Measurements from ENCODE around the gene MRC1. TPM values are rescaled to one million over a fixed set of nuclear protein-coding genes. Genes with fewer than 3 reads are reported as not detected.
A peak's percentile ranks its signal among the peaks of the same experiment; 100 is the strongest.

The MRC1 gene
- total RNA-seq (2022) (0.05 TPM in 2 replicates), Bru-seq, nascent RNA (percentile 18 among the genes with signal in this experiment), BruChase-seq, experiment 1, labeled RNA remaining after a 2-hour chase (percentile 26 among the genes with signal in this experiment), BruChase-seq, experiment 2, labeled RNA remaining after a 6-hour chase (percentile 24 among the genes with signal in this experiment)
- long read RNA-seq = 0 reads

DNA sequence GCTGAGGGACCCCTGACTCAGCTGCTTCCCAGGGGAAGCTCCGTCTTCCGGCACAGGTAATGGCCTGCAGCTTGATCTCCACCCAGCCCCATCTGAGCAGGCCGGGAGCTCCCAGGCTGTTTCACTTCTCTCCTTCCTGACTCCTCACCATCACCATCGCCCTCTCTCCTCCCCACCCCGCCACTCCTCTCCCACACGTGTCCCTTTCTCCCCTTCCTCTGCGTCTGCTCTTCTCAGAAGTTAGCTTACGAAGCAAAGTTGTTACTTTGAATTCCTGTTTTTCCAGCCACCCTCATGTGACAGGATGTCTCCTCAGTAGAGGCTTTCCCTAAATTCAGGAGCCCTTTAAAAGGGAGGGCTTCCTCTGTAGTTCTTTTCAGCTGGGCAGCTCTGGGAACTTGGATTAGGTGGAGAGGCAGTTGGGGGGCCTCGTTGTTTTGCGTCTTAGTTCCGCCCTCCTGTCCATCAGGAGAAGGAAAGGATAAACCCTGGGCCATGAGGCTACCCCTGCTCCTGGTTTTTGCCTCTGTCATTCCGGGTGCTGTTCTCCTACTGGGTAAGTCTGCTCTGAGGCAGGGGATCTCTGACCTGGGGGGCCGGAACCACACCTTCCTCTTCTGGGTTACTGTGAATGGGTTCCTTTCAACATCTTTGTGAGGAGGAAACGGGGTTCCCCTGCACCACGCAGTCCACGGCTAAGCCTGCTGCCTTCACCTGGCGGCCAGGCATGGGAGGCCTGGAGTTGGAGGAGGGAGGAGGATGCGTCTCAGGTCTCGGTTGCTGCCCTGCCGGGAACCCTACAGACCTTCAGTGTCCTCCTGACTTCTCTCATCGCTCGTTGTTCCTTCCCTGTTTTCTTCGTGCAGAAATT is at the start of gene MRC1:
MRC1 (plus strand) TSS at position 378 of the 871 bp plus-strand sequence; CDS start at position 496, 118 bp downstream.
- no peaks in the 10 kb centered on the region for H3K36me3 ChIP-seq (ENCODE audit: control insufficient read depth, insufficient read depth, low read length)
- DNase-seq = no peak
- no TSS peak for BruUV-seq (replicated peaks)
- H3K27me3 ChIP-seq (replicated peaks; ENCODE audit: control insufficient read depth, insufficient read depth, low read length) = no peaks in the 10 kb centered on the region
- H3K4me3 Mint-ChIP-seq (ENCODE audit: unreplicated experiment) = no peak within 1 kb of the TSS
- H3K4me1 Mint-ChIP-seq (ENCODE audit: low read depth, unreplicated experiment) = peaks cover 10% of the 10 kb centered on the region
- no peaks in the 10 kb centered on the region for H3K9me3 Mint-ChIP-seq (ENCODE audit: unreplicated experiment)
- CTCF ChIA-PET = no interaction called here
- H3K27me3 Mint-ChIP-seq (ENCODE audit: insufficient read depth, unreplicated experiment) = no peaks in the 10 kb centered on the region
- no peaks in the 10 kb centered on the region for H3K36me3 Mint-ChIP-seq (ENCODE audit: insufficient read depth, unreplicated experiment)
- intact Hi-C loops (cut with micrococcal nuclease; ENCODE audit: unreplicated experiment) = no loop called here
- H3K4me1 ChIP-seq = no peaks in the 10 kb centered on the region
- no peaks in the 10 kb centered on the region for H3K9me3 ChIP-seq
- no peak within 1 kb of the TSS for H3K27ac Mint-ChIP-seq (ENCODE audit: unreplicated experiment)
- TF ChIP-seq, protein P1, sequence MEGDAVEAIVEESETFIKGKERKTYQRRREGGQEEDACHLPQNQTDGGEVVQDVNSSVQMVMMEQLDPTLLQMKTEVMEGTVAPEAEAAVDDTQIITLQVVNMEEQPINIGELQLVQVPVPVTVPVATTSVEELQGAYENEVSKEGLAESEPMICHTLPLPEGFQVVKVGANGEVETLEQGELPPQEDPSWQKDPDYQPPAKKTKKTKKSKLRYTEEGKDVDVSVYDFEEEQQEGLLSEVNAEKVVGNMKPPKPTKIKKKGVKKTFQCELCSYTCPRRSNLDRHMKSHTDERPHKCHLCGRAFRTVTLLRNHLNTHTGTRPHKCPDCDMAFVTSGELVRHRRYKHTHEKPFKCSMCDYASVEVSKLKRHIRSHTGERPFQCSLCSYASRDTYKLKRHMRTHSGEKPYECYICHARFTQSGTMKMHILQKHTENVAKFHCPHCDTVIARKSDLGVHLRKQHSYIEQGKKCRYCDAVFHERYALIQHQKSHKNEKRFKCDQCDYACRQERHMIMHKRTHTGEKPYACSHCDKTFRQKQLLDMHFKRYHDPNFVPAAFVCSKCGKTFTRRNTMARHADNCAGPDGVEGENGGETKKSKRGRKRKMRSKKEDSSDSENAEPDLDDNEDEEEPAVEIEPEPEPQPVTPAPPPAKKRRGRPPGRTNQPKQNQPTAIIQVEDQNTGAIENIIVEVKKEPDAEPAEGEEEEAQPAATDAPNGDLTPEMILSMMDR (IDR thresholded peaks at IDR 0.05; ENCODE audit: insufficient read depth in 1 of 2, low read depth in 1 of 2, low read length in 1 of 2, severe bottlenecking in 1 of 2, unreplicated experiment in 1 of 2) = no peak
- POLR2A ChIA-PET = no interaction called here
- no peak within 1 kb of the TSS for H3K4me3 ChIP-seq (ENCODE audit: low read depth, low read length)

DNA sequence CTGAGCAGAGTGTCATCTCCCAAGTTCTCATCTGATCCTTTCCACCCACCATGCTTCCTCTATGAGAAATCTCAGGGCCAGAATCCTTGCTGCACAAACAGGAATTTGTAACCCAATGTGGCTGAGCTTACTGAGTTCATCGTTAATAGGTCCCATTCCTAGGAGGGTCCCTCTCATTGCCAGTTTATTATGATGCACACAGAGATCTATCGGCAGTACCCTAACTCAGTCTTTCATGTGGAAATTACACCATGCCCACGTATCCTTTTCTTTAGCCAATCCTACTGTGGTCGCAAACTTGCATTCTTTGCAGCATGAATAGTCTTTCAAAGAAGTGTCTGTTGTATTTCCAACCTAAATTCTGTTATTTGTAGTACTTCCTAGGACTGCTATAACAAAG is 45.0 kb upstream of the MRC1 start:
- no peaks in the 10 kb centered on the region for H3K36me3 ChIP-seq (ENCODE audit: control insufficient read depth, insufficient read depth, low read length)
- H3K9me3 Mint-ChIP-seq (ENCODE audit: unreplicated experiment) = no peaks in the 10 kb centered on the region
- ChIA-PET CTCF (no interaction called here), POLR2A (no interaction called here)
- H3K27me3 ChIP-seq (replicated peaks; ENCODE audit: control insufficient read depth, insufficient read depth, low read length) = no peaks in the 10 kb centered on the region
- no peaks in the 10 kb centered on the region for H3K4me1 ChIP-seq
- BruUV-seq (replicated peaks) = no TSS peak
- no peak overlapping the region for H3K4me3 Mint-ChIP-seq (ENCODE audit: unreplicated experiment)
- no peak for DNase-seq
- H3K9me3 ChIP-seq = no peaks in the 10 kb centered on the region
- no peak overlapping the region for H3K4me3 ChIP-seq (ENCODE audit: low read depth, low read length)
- no peaks in the 10 kb centered on the region for H3K36me3 Mint-ChIP-seq (ENCODE audit: insufficient read depth, unreplicated experiment)
- no peak overlapping the region for H3K27ac Mint-ChIP-seq (ENCODE audit: unreplicated experiment)
- no peaks in the 10 kb centered on the region for H3K27me3 Mint-ChIP-seq (ENCODE audit: insufficient read depth, unreplicated experiment)
- TF ChIP-seq, protein P1 (IDR thresholded peaks at IDR 0.05; ENCODE audit: insufficient read depth in 1 of 2, low read depth in 1 of 2, low read length in 1 of 2, severe bottlenecking in 1 of 2, unreplicated experiment in 1 of 2) = no peak
- intact Hi-C loops (cut with micrococcal nuclease; ENCODE audit: unreplicated experiment) = no loop called here
- H3K4me1 Mint-ChIP-seq (ENCODE audit: low read depth, unreplicated experiment) = peaks cover 12% of the 10 kb centered on the region

DNA sequence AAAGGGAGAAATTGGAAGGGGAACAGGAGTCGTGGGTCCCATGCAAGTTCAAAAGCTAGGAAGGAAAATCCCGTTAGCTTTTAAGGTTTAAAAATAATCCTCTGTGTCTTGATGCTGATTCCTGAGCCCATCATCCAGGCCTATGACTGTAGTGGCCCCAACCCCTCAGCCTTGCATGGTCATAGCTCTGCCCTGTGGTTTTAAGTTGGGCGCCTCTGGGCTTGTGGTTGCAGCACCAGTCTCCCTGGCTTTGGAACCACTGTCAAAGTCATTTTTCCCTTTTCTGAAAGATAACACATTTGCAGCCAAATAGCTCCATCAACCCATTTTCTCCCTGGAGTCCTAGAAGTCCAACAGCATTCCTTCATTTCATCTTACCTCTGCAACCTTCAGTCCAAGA is 43.5 kb upstream of the MRC1 start:
- no peak for DNase-seq
- Histone ChIP-seq H3K27me3 (replicated peaks; ENCODE audit: control insufficient read depth, insufficient read depth, low read length) (no peaks in the 10 kb centered on the region), H3K4me1 (no peaks in the 10 kb centered on the region), H3K36me3 (ENCODE audit: control insufficient read depth, insufficient read depth, low read length) (no peaks in the 10 kb centered on the region), H3K9me3 (no peaks in the 10 kb centered on the region), H3K4me3 (ENCODE audit: low read depth, low read length) (no peak overlapping the region)
- intact Hi-C loops (cut with micrococcal nuclease; ENCODE audit: unreplicated experiment) = no loop called here
- BruUV-seq (replicated peaks) = no TSS peak
- H3K27me3 Mint-ChIP-seq (ENCODE audit: insufficient read depth, unreplicated experiment) = no peaks in the 10 kb centered on the region
- ChIA-PET CTCF (interaction anchor here (0.6 kb wide), 1 partner anchor 30 kb away, joined by 4 read pairs; no protein-coding TSS in a partner anchor), POLR2A (no interaction called here)
- no peaks in the 10 kb centered on the region for H3K9me3 Mint-ChIP-seq (ENCODE audit: unreplicated experiment)
- TF ChIP-seq, protein P1 (IDR thresholded peaks at IDR 0.05; ENCODE audit: insufficient read depth in 1 of 2, low read depth in 1 of 2, low read length in 1 of 2, severe bottlenecking in 1 of 2, unreplicated experiment in 1 of 2) = no peak
- no peak overlapping the region for H3K27ac Mint-ChIP-seq (ENCODE audit: unreplicated experiment)
- H3K4me3 Mint-ChIP-seq (ENCODE audit: unreplicated experiment) = no peak overlapping the region
- H3K4me1 Mint-ChIP-seq (ENCODE audit: low read depth, unreplicated experiment) = peaks cover 14% of the 10 kb centered on the region
- H3K36me3 Mint-ChIP-seq (ENCODE audit: insufficient read depth, unreplicated experiment) = no peaks in the 10 kb centered on the region
